Measurements from ENCODE around the gene EYS.

GRCh38 chr6:65650086-65650485 is 56.9 kb downstream of the EYS start:
- no peak for TF ChIP-seq POLR2A (IDR thresholded peaks at IDR 0.05)
- no peak for TF ChIP-seq CTCF (IDR thresholded peaks at IDR 0.05)
- no peak for TF ChIP-seq POLR2AphosphoS5 (IDR thresholded peaks at IDR 0.05)

Data from breast epithelium (tissue), 3 donors.